Lower leg skin (tissue), 3 donors: ENCODE data around the gene PHB1.

Experiments
- CTCF ChIP-seq, 3 donors: fragments of 450-650 bp; IDR thresholded peaks; one replicate each; pipeline ENCODE4 v1.5.1; 2016; ENCODE audit warnings: antibody characterized with exemption in 3 of 3, mild to moderate bottlenecking in 3 of 3, moderate library complexity in 2 of 3
- POLR2A ChIP-seq, 2 donors: fragments of 450-650 bp; IDR thresholded peaks; one replicate each; pipeline ENCODE4 v1.6.1; 2016 to 2017; ENCODE audit warnings: antibody characterized with exemption in 2 of 2, mild to moderate bottlenecking in 1 of 2, moderate library complexity in 1 of 2

- no peak for TF ChIP-seq POLR2A (IDR thresholded peaks at IDR 0.05)
- no peak for TF ChIP-seq CTCF (IDR thresholded peaks at IDR 0.05)
Measured at GRCh38 chr17:49452201-49452600, 37.5 kb upstream of the PHB1 start.
